Pancreas (tissue), 10 donors: ENCODE measurements around the gene HHAT. TPM values are rescaled to one million over a fixed set of nuclear protein-coding genes. Genes with fewer than 3 reads are reported as not detected.
A peak's percentile ranks its signal among the peaks of the same experiment; 100 is the strongest.

Source experiments
- ATAC-seq, 4 donors: fragments of 200-7000 bp; cut with Tn5 transposase; one replicate each; pipeline versions ENCODE4 v1.8.0 to v1.9.1; 2020; ENCODE audit warnings: mild to moderate bottlenecking in 4 of 4, moderate library complexity in 4 of 4
- DNase-seq, 6 donors: peaks; one replicate each; pipeline ENCODE4 v3.0.0-alpha.2; 2020
- FAIRE-seq: peaks from 2 replicates; lab custom pipeline; 2012; peaks lifted over from hg19 to GRCh38; lab: Jason Lieb, UNC
- H3K27ac ChIP-seq, 4 donors: fragments of 200-600 bp; sonication (generic); 1 replicate in 3 of 4; 2 replicates in 1 of 4; pipeline versions ENCODE4 v1.5.0 to v1.8.0; 2020
- H3K27me3 ChIP-seq, 4 donors: fragments of 200-600 bp; one replicate each; pipeline ENCODE4 v1.8.0; 2021
- H3K36me3 ChIP-seq, 3 donors: fragments of 200-600 bp; sonication (generic) in 1 of 3; one replicate each; pipeline versions ENCODE4 v1.5.0 to v1.8.0; 2020 to 2021
- H3K4me1 ChIP-seq, 3 donors: fragments of 200-600 bp; one replicate each; pipeline ENCODE4 v1.8.0; 2021
- H3K4me3 ChIP-seq, 4 donors: fragments of 200-600 bp; sonication (generic) in 2 of 4; one replicate each; pipeline versions ENCODE4 v1.5.0 to v1.8.0; 2020 to 2021
- H3K9me3 ChIP-seq, 4 donors: fragments of 200-600 bp; one replicate each; pipeline ENCODE4 v1.8.0; 2021
- WGBS, 2 donors: extraction: QIAGEN DNeasy Blood & Tissue Kit; methylation state at CpG; one replicate each; pipeline ENCODE4 v1.1.7; 2013; 5-methylcytosine and 5-hydroxymethylcytosine counted together
- intact Hi-C, 3 donors: fragments of 100-400 bp; cut with DNase I; formaldehyde crosslinking; loops; one replicate each; pipeline versions ENCODE4 v1.11.1 to v1.14.2; 2022
- polyA plus RNA-seq, 2 donors: library from polyadenylated mRNA; stranded (reverse); fragments of 200-250 nt; gene quantifications; one replicate each; pipeline ENCODE4 v1.2.3, GENCODE V29; 2013
- total RNA-seq, 6 donors: library from RNA; stranded (reverse); fragmentation: NEBNext Ultra II Directional in 4 of 6; extraction: Animal tissue kit (Norgen Biotek cat#: 25700) in 4 of 6; gene quantifications; one replicate each; pipeline versions ENCODE4 v1.2.1 to v1.2.4, GENCODE V29; 2021 to 2023
- TF ChIP-seq, protein P1 (sequence below), 4 donors: fragments of 200-600 bp; sonication (generic) in 3 of 4; IDR thresholded peaks; one replicate each; pipeline versions ENCODE4 v1.5.0 to v1.8.0; 2021; ENCODE audit warnings: antibody characterized with exemption in 4 of 4
- donor health status: healthy with polysubstance abuse.
- donor health status: DM: no; HTN: no; CAD: no; lungs with moderate emphysema.
- donor health status: DM: no; HTN: no; CAD: no.
- donor health status: control.
- donor health status: control.
- donor health status: Bipolar disorder and iron deficiency.
- donor health status: DM: yes; HTN: yes; CAD: no.
- donor health status: DM: no; HTN: no; CAD: no.
- donor health status: DM: no; HTN: no; CAD: no.
- donor health status: DM: yes; HTN: yes; CAD: no.

The HHAT gene
- total and polyA plus RNA-seq, 8 donors, result 1.3 to 4.1 (median 2.4) TPM

- FAIRE-seq (no peak), ATAC-seq (no peak), DNase-seq (no peak)
- Histone ChIP-seq H3K27ac (no peak overlapping the region), H3K4me3 (no peak overlapping the region), H3K36me3 (no peaks in the 10 kb centered on the region), H3K27me3 (no peaks in the 10 kb centered on the region), H3K9me3 (no peaks in the 10 kb centered on the region), H3K4me1 (no peaks in the 10 kb centered on the region)
- WGBS, 2 donors, result 63 to 75% methylated on average over 5 of the region's 5 CpGs
- intact Hi-C loops, result no loop called here
- TF ChIP-seq, protein P1, sequence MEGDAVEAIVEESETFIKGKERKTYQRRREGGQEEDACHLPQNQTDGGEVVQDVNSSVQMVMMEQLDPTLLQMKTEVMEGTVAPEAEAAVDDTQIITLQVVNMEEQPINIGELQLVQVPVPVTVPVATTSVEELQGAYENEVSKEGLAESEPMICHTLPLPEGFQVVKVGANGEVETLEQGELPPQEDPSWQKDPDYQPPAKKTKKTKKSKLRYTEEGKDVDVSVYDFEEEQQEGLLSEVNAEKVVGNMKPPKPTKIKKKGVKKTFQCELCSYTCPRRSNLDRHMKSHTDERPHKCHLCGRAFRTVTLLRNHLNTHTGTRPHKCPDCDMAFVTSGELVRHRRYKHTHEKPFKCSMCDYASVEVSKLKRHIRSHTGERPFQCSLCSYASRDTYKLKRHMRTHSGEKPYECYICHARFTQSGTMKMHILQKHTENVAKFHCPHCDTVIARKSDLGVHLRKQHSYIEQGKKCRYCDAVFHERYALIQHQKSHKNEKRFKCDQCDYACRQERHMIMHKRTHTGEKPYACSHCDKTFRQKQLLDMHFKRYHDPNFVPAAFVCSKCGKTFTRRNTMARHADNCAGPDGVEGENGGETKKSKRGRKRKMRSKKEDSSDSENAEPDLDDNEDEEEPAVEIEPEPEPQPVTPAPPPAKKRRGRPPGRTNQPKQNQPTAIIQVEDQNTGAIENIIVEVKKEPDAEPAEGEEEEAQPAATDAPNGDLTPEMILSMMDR (IDR thresholded peaks at IDR 0.05), result no peak
Observed at GRCh38 chr1:210447456-210448057, 118.9 kb downstream of the HHAT start.

DNA sequence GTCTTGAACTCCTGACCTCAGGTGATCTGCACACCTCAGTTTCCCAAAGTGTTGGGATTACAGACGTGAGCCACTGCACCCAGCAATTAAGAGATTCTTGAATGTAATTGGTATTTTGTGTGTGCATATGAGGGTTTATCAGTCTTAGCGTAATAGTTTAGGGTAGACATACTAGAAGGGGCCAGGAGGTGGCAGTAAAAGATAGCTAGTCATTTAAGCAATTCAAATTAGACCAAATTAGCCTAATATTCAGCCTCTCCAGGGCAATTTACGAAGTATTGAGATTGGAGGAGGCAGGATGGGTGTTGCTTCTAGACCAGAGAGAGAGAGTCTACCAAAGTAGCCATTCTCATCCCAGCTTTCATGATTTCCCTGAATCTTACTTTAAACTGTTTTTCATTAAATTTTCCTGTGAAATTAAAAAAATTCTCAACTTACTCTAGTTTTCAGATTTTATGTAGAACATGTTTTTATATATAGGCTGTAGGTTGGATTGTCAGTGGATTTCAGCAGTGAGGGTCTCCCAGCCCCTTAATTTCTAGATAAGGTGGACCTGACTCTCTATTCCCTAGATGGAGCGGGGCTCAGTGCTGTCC, 119.7 kb downstream of the HHAT start:
- Histone ChIP-seq H3K4me1 (no peaks in the 10 kb centered on the region), H3K9me3 (no peaks in the 10 kb centered on the region), H3K36me3 (no peaks in the 10 kb centered on the region), H3K27me3 (peaks cover 0 to 2% (median 0%) of the 10 kb centered on the region in 4 donors), H3K27ac (no peak overlapping the region), H3K4me3 (no peak overlapping the region)
- DNase-seq, result peak in 1 of 6 donors; percentile 11
- TF ChIP-seq, protein P1 (IDR thresholded peaks at IDR 0.05), result peak in 2 of 4 donors; percentile 37 to 40
- intact Hi-C loops, result no loop called here
- peak in 3 of 4 donors; percentile 60 to 73 (median 63) for ATAC-seq
- no peak for FAIRE-seq
- WGBS, 2 donors, result 32 to 36% methylated on average over 4 of the region's 4 CpGs

DNA sequence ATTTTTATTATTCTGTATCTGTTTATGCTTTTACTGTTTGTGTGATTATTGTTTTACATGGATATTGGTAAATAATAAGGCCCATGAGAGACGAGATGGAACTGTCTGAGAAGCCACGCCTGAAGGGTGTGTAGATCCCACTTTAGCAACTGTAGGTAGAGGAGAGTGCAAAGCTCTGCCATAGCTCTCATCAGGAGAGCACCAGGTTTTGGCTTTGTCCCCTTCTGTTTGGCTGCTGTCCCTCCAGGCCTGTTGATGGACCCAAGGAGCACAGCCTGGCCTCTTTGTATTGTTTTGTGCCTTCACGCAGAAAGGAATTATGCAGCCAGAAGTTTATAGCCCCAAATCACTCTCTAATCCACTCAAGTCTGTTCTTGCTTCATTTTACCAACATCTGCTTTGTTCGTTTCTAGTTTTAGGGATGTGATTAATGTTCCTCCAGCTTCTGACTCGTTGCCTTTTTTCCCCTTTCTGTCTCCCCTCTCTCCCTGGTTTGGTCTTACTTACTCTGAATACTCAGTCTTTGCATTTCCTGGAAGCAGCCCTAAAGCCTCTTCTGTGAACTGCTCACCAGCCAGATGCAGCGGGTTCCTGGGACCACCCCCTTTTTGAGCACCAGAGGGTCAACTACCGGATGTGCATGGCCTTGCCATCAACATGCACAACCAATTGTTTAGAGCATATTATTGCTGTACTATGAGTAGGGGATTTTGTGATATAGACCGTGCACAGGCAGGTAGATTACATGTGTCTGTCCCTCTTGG, 127.3 kb downstream of the HHAT start:
- no peak overlapping the region for H3K27ac ChIP-seq
- ATAC-seq (no peak), FAIRE-seq (no peak), DNase-seq (no peak)
- H3K4me3 ChIP-seq, result no peak overlapping the region
- H3K36me3 ChIP-seq, result no peaks in the 10 kb centered on the region
- 70 to 79% methylated on average over 8 of the region's 8 CpGs for WGBS, 2 donors
- intact Hi-C loops, result no loop called here
- H3K9me3 ChIP-seq, result no peaks in the 10 kb centered on the region
- peaks cover 0 to 2% (median 0%) of the 10 kb centered on the region in 4 donors for H3K27me3 ChIP-seq
- TF ChIP-seq, protein P1 (IDR thresholded peaks at IDR 0.05), result no peak
- no peaks in the 10 kb centered on the region for H3K4me1 ChIP-seq

DNA sequence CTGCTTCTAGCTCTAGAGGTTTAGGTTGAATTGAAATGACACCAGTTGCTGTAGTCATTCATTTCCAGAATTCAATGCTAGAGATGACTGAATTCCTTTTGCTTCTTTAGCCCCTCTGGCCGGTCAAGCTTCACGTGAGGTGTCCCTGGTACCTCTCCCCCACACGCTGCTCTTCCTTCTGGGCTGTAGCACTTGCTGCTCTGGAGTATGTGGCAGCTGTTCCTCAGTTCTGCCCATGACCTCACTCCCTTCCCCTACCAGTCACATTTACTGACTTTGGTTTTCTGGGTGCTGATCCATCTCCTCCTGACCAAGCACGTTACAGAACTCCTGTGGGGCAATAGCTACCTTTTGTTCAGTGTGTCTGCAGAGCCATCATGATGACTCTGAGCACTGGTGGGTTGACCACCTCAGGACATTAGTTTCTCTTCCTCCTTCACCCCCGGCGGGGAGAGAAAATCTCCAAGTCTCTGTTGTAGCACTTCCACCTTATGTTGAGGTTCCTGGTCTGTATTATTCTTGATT, 128.1 kb downstream of the HHAT start:
- ATAC-seq (no peak), DNase-seq (no peak), FAIRE-seq (no peak)
- Histone ChIP-seq H3K9me3 (no peaks in the 10 kb centered on the region), H3K36me3 (no peaks in the 10 kb centered on the region), H3K4me1 (no peaks in the 10 kb centered on the region), H3K27me3 (peaks cover 0 to 2% (median 0%) of the 10 kb centered on the region in 4 donors), H3K27ac (no peak overlapping the region), H3K4me3 (no peak overlapping the region)
- TF ChIP-seq, protein P1 (IDR thresholded peaks at IDR 0.05), result no peak
- 84 to 90% methylated on average over 6 of the region's 6 CpGs for WGBS, 2 donors
- intact Hi-C loops, result no loop called here
